Upper lobe of left lung (tissue), 4 donors: ENCODE results near the gene PDE8A.

Experiments
- CTCF ChIP-seq, 6 experiments: fragments of 450-650 bp in 4 of 6; fragments of 200-600 bp in 2 of 6; sonication (generic) in 2 of 6; IDR thresholded peaks; one replicate each; pipeline ENCODE4 v1.5.1; 2016 to 2019; ENCODE audit warnings: antibody characterized with exemption in 6 of 6
- POLR2A ChIP-seq, 4 donors: fragments of 450-650 bp; IDR thresholded peaks; one replicate each; pipeline ENCODE4 v1.5.1; 2016 to 2017; ENCODE audit warnings: antibody characterized with exemption in 4 of 4, mild to moderate bottlenecking in 2 of 4
- POLR2AphosphoS5 ChIP-seq, 2 donors: sonication (generic); formaldehyde crosslinking; IDR thresholded peaks; one replicate each; pipeline ENCODE4 v1.5.1; 2017; ENCODE audit warnings: antibody characterized with exemption in 2 of 2

DNA sequence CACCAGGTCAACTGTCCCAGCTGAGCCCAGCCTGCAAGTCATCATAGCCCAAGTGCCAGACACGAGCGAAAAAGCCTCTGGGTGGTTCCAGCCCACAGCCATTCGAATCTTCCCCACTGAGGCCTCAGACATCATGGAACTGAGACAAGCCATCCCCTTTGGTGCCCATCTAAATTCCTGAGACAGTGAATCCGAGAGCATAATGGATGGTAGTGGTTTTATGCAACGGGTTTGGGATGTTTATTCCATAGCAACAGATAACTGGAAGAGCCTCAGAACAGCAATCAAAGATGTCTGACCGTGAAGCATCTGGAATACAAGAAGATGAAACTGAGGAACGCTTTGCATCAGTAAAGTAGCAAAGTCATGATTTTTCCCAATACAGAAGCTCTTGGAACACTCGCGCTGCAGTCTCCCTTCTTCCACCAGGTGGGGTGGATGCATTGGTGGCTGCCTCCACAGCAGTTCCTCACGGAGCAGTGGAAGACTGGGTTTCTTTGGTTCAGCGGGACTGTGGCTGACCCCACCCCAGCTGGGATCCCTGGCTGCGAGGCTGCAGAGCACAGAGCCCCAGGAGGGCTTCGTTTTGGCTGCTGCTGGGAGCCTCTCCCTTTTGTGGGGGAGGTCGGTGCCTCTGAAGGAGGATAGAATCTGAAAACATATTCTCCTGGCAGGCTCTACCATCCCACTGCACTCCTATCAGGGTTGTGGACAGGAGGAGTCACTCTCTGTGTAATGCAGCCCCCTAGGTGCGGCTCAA, 26.4 kb upstream of the PDE8A start:
- TF ChIP-seq CTCF (IDR thresholded peaks at IDR 0.05) (peak; percentile 76 to 88 (median 81)), POLR2AphosphoS5 (IDR thresholded peaks at IDR 0.05) (no peak), POLR2A (IDR thresholded peaks at IDR 0.05) (no peak)
